Tibial nerve (tissue), 4 donors: Measurements from ENCODE around the gene GPR155. TPM values are rescaled to one million over a fixed set of nuclear protein-coding genes. Genes with fewer than 3 reads are reported as not detected.
"Not testable (repeated sequence)": the region's sequence is repeated elsewhere in the genome, so short reads cannot be mapped to it uniquely, and the experiment has no call there.

Experiments used
- DNase-seq, 2 donors: peaks; one replicate each; pipeline ENCODE4 v3.0.0-alpha.2; 2019; ENCODE audit warnings: low spot score in 2 of 2
- H3K27ac ChIP-seq, 4 donors: fragments of 200-600 bp; sonication (generic) in 3 of 4; one replicate each; pipeline ENCODE4 v1.5.1; 2017 to 2019; ENCODE audit warnings: mild to moderate bottlenecking in 1 of 4
- H3K27me3 ChIP-seq, 2 donors: fragments of 200-600 bp; sonication (generic) in 1 of 2; one replicate each; pipeline versions ENCODE4 v1.5.1 to v1.6.0; 2017 to 2019
- H3K36me3 ChIP-seq, 3 donors: fragments of 200-600 bp; sonication (generic); one replicate each; pipeline ENCODE4 v1.5.1; 2018 to 2019
- H3K4me1 ChIP-seq, 4 donors: fragments of 200-600 bp; sonication (generic) in 3 of 4; one replicate each; pipeline ENCODE4 v1.5.1; 2017 to 2019
- H3K4me3 ChIP-seq, 4 donors: fragments of 200-600 bp; sonication (generic) in 3 of 4; one replicate each; pipeline ENCODE4 v1.5.1; 2017 to 2019; ENCODE audit warnings: mild to moderate bottlenecking in 1 of 4, moderate library complexity in 1 of 4
- H3K9me3 ChIP-seq, 4 donors: fragments of 200-600 bp; sonication (generic) in 3 of 4; one replicate each; pipeline ENCODE4 v1.5.1; 2017 to 2019
- EP300 ChIP-seq, 2 donors: sonication (generic); formaldehyde crosslinking; IDR thresholded peaks; one replicate each; pipeline ENCODE4 v1.6.1; 2017; ENCODE audit warnings: antibody characterized with exemption in 2 of 2, mild to moderate bottlenecking in 1 of 2
- POLR2A ChIP-seq, 2 donors: fragments of 450-650 bp; IDR thresholded peaks; one replicate each; pipeline ENCODE4 v1.6.1; 2017; ENCODE audit warnings: antibody characterized with exemption in 2 of 2, mild to moderate bottlenecking in 2 of 2, moderate library complexity in 2 of 2
- WGBS, 2 donors: methylation state at CpG; one replicate each; pipeline ENCODE4 v1.1.5; 2018; 5-methylcytosine and 5-hydroxymethylcytosine counted together
- total RNA-seq, 4 donors: library from RNA; depleted of rRNA; stranded (reverse); fragments of >200 nt; gene quantifications; one replicate each; pipeline ENCODE4 v1.1.0, GENCODE V29; 2016
- TF ChIP-seq, protein P1 (sequence below), 5 experiments: fragments of 200-600 bp in 3 of 5; fragments of 450-650 bp in 2 of 5; sonication (generic) in 3 of 5; IDR thresholded peaks; one replicate each; pipeline ENCODE4 v1.5.1; 2016 to 2019; ENCODE audit warnings: antibody characterized with exemption in 5 of 5, mild to moderate bottlenecking in 3 of 5, moderate library complexity in 2 of 5

Gene GPR155
- total RNA-seq, 4 donors from 2014 or later = 8.6 to 36.5 (median 15.5) TPM

- Histone ChIP-seq H3K9me3 (no peaks in the 10 kb centered on the region), H3K4me3 (no peak overlapping the region), H3K36me3 (no peaks in the 10 kb centered on the region), H3K27me3 (no peaks in the 10 kb centered on the region), H3K27ac (no peak overlapping the region), H3K4me1 (peaks cover 0 to 15% (median 9%) of the 10 kb centered on the region in 4 donors)
- DNase-seq = no peak
- WGBS, 2 donors = 87 to 92% methylated on average over 3 of the region's 3 CpGs
- TF ChIP-seq EP300 (IDR thresholded peaks at IDR 0.05) = no peak
- TF ChIP-seq, protein P1, sequence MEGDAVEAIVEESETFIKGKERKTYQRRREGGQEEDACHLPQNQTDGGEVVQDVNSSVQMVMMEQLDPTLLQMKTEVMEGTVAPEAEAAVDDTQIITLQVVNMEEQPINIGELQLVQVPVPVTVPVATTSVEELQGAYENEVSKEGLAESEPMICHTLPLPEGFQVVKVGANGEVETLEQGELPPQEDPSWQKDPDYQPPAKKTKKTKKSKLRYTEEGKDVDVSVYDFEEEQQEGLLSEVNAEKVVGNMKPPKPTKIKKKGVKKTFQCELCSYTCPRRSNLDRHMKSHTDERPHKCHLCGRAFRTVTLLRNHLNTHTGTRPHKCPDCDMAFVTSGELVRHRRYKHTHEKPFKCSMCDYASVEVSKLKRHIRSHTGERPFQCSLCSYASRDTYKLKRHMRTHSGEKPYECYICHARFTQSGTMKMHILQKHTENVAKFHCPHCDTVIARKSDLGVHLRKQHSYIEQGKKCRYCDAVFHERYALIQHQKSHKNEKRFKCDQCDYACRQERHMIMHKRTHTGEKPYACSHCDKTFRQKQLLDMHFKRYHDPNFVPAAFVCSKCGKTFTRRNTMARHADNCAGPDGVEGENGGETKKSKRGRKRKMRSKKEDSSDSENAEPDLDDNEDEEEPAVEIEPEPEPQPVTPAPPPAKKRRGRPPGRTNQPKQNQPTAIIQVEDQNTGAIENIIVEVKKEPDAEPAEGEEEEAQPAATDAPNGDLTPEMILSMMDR (IDR thresholded peaks at IDR 0.05) = no peak
- no peak for TF ChIP-seq POLR2A (IDR thresholded peaks at IDR 0.05)
Measured at GRCh38 chr2:174490051-174490450, 3.2 kb upstream of the GPR155 start.

DNA sequence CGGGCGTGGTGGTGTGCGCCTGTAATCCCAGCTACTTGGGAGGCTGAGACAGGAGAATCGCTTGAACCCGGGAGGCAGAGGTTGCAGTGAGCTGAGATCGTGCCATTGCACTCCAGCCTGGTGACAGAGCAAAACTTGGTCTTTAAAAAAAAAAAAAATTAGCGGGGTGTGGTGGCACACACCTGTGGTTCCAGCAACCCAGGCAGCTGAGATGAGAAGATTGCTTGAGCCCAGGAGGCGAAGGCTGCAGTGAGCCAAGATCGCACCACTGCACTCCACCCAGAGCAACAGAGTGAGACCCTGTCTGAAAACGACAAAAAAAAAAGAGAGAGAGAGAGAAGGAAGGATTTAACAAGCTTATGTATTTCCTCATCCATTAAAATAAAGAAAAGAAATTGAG, 2.7 kb upstream of the GPR155 start:
- DNase-seq, H3K4me3 ChIP-seq, H3K9me3 ChIP-seq, H3K36me3 ChIP-seq, H3K27me3 ChIP-seq, H3K27ac ChIP-seq: not testable (repeated sequence)
- H3K4me1 ChIP-seq = peaks cover 0 to 20% (median 9%) of the 10 kb centered on the region in 4 donors
- 92 to 96% methylated on average over 10 of the region's 10 CpGs for WGBS, 2 donors

DNA sequence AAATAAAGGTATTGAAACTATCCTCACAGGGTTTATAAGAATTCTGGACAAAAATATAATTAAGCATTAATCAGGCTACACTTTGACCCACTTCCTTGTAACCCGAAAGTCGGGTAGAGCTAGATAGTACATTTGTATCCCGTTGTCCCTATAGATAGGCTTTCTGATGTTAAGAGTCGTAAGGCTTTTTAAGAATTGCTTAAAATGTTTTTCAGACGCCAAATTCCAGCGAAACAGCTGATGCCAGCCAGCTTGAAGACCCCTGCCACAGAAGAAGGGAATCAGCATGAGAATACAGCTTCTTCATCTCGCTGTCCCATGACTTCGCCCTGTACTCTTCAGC, 962 bp upstream of the GPR155 start:
- H3K27ac ChIP-seq = peak overlapping the region in 3 of 4 donors; percentile 80 to 94 (median 92)
- no peak for DNase-seq
- no peaks in the 10 kb centered on the region for H3K27me3 ChIP-seq
- H3K36me3 ChIP-seq = no peaks in the 10 kb centered on the region
- H3K9me3 ChIP-seq = no peaks in the 10 kb centered on the region
- H3K4me1 ChIP-seq = peaks cover 0 to 20% (median 6%) of the 10 kb centered on the region in 4 donors
- no peak for TF ChIP-seq POLR2A (IDR thresholded peaks at IDR 0.05)
- TF ChIP-seq, protein P1 (IDR thresholded peaks at IDR 0.05) = no peak
- no peak for TF ChIP-seq EP300 (IDR thresholded peaks at IDR 0.05)
- 96 to 99% methylated on average over 8 of the region's 8 CpGs for whole genome bisulfite sequencing, 2 donors
- peak overlapping the region; percentile 57 to 93 (median 70) for H3K4me3 ChIP-seq

DNA sequence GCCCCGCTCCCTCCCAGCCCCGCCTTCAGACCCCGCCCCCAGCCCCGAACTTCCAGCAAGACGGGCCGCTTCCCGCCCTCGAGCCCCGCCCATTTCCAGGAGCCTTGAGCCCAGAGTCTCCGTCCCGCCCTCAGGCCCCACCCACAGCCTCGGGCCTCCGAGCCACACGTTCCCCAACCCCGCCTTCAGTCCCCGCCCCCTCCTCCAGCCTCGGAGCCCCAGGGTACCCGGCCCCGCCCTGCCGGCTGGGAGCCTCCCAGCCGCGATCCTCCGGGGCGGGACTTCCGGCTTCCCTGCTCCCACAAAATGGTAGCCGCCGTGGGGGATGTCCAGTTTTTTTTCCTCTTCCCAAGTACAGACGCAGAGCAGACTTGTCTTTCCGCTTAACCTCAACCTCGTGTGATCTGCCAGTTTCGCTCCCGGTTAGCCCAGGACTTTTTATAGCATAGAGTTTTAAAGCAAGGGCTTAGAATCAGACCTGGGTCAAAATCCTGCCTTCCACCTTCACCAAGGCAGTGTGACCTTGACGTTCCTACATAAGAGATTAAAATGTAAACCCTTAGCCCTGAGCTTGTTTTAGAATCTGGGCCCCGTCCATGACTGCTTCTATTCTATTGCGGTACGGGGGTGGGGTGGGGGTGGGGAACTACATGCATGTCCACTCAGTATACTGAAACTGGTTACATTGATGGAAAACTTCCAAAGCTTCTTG, 435 bp upstream of the GPR155 start:
- H3K27me3 ChIP-seq = no peaks in the 10 kb centered on the region
- WGBS, 2 donors = 4 to 5% methylated on average over 20 to 22 of the region's 36 CpGs
- peak overlapping the region; percentile 47 to 94 (median 86) for H3K27ac ChIP-seq

GRCh38 chr2:174485788-174486562, 854 bp downstream of the GPR155 start:
- DNase-seq = peak in 1 of 2 donors; percentile 13

More for the DNA sequence above, 435 bp upstream of the GPR155 start:
- DNase-seq = peak; percentile 98 to 99
- TF ChIP-seq, protein P1 (IDR thresholded peaks at IDR 0.05) = no peak
- TF ChIP-seq EP300 (IDR thresholded peaks at IDR 0.05) = peak in 1 of 2 donors; percentile 57
- TF ChIP-seq POLR2A (IDR thresholded peaks at IDR 0.05) = peak in 1 of 2 donors; percentile 4
- H3K9me3 ChIP-seq = no peaks in the 10 kb centered on the region
- H3K4me1 ChIP-seq = peaks cover 0 to 20% (median 3%) of the 10 kb centered on the region in 4 donors
- peak overlapping the region; percentile 69 to 93 (median 75) for H3K4me3 ChIP-seq
- H3K36me3 ChIP-seq = no peaks in the 10 kb centered on the region

GRCh38 chr2:174485045-174485444, 1.8 kb downstream of the GPR155 start:
- Histone ChIP-seq H3K4me3 (peak overlapping the region in 3 of 4 donors; percentile 69 to 93 (median 78)), H3K4me1 (peaks cover 0 to 20% (median 2%) of the 10 kb centered on the region in 4 donors), H3K27ac (peak overlapping the region in 3 of 4 donors; percentile 80 to 94 (median 92))
- H3K9me3 ChIP-seq, H3K27me3 ChIP-seq, H3K36me3 ChIP-seq, DNase-seq: not testable (repeated sequence)
- 45 to 58% methylated on average over 9 of the region's 9 CpGs for WGBS, 2 donors

More at GRCh38 chr2:174485788-174486562, 854 bp downstream of the GPR155 start:
- Histone ChIP-seq H3K27ac (peak overlapping the region; percentile 57 to 94 (median 86)), H3K36me3 (peaks cover 0 to 5% (median 0%) of the 10 kb centered on the region in 3 donors), H3K4me3 (peak overlapping the region; percentile 69 to 93 (median 75)), H3K9me3 (no peaks in the 10 kb centered on the region), H3K27me3 (no peaks in the 10 kb centered on the region), H3K4me1 (peaks cover 0 to 20% (median 2%) of the 10 kb centered on the region in 4 donors)
- WGBS, 2 donors = 1 to 2% methylated on average over 21 to 23 of the region's 23 CpGs
- TF ChIP-seq, protein P1 (IDR thresholded peaks at IDR 0.05) = no peak
- TF ChIP-seq EP300 (IDR thresholded peaks at IDR 0.05) (no peak), POLR2A (IDR thresholded peaks at IDR 0.05) (no peak)
